Stomach (tissue), 9 donors: ENCODE results near the gene GSDME. TPM values are rescaled to one million over a fixed set of nuclear protein-coding genes. Genes with fewer than 3 reads are reported as not detected.

Experiments
- DNase-seq, 2 donors: peaks; one replicate each; pipeline versions ENCODE4 v3.0.0 to v3.0.0-alpha.2; 2013 to 2019
- H3K27ac ChIP-seq, 5 donors: fragments of 200-600 bp in 4 of 5; sonication (generic) in 4 of 5; one replicate each; pipeline ENCODE4 v1.5.1; 2013 to 2019; ENCODE audit warnings: mild to moderate bottlenecking in 1 of 5, moderate library complexity in 1 of 5
- H3K27me3 ChIP-seq, 3 donors: fragments of 200-600 bp; sonication (generic); one replicate each; pipeline ENCODE4 v1.5.1; 2017 to 2019; ENCODE audit warnings: mixed run types in 1 of 3
- H3K36me3 ChIP-seq, 4 donors: fragments of 200-600 bp; sonication (generic); 1 replicate in 3 of 4; 2 replicates in 1 of 4; pipeline ENCODE4 v1.5.1; 2016 to 2019
- H3K4me1 ChIP-seq, 4 donors: fragments of 200-600 bp; sonication (generic); one replicate each; pipeline ENCODE4 v1.5.1; 2016 to 2019
- H3K4me3 ChIP-seq, 4 donors: fragments of 200-600 bp; sonication (generic) in 3 of 4; one replicate each; pipeline ENCODE4 v1.5.1; 2016 to 2019; ENCODE audit warnings: mild to moderate bottlenecking in 1 of 4
- H3K9me3 ChIP-seq, 4 donors: fragments of 200-600 bp; sonication (generic); one replicate each; pipeline ENCODE4 v1.5.1; 2016 to 2019
- EP300 ChIP-seq: sonication (generic); formaldehyde crosslinking; IDR thresholded peaks from one replicate; pipeline ENCODE4 v1.6.1; 2017; ENCODE audit warnings: antibody characterized with exemption
- POLR2A ChIP-seq, 4 donors: fragments of 450-650 bp; IDR thresholded peaks; one replicate each; pipeline ENCODE4 v1.6.1; 2016; ENCODE audit warnings: antibody characterized with exemption in 4 of 4, control low read depth in 2 of 4, mild to moderate bottlenecking in 1 of 4, moderate library complexity in 1 of 4
- POLR2AphosphoS5 ChIP-seq, 3 donors: sonication (generic); formaldehyde crosslinking; IDR thresholded peaks; one replicate each; pipeline ENCODE4 v1.6.1; 2016; ENCODE audit warnings: antibody characterized with exemption in 3 of 3
- WGBS, 5 donors: extraction: QIAGEN DNeasy Blood & Tissue Kit in 3 of 5; methylation state at CpG; one replicate each; pipeline versions ENCODE4 v1.1.5 to v1.1.7; 2013 to 2018; 5-methylcytosine and 5-hydroxymethylcytosine counted together
- intact Hi-C: fragments of 100-400 bp; cut with DNase I; formaldehyde crosslinking; loops from one replicate; pipeline ENCODE4 v1.15.1; 2023; ENCODE audit warnings: low total_unique reads
- polyA plus RNA-seq, 3 donors: library from polyadenylated mRNA; stranded (reverse); fragments of 200-250 nt; gene quantifications; one replicate each; pipeline ENCODE4 v1.2.3, GENCODE V29; 2013
- total RNA-seq, 5 donors: library from RNA; depleted of rRNA; stranded (reverse); fragments of >200 nt; gene quantifications; one replicate each; pipeline versions ENCODE4 v1.1.0 to v1.2.3, GENCODE V29; 2014 to 2016
- TF ChIP-seq, protein P1 (sequence below), 7 experiments: fragments of 450-650 bp in 4 of 7; fragments of 200-600 bp in 3 of 7; sonication (generic) in 3 of 7; IDR thresholded peaks; one replicate each; pipeline ENCODE4 v1.5.1; 2016 to 2019; ENCODE audit warnings: antibody characterized with exemption in 7 of 7, control low read depth in 2 of 7, mild to moderate bottlenecking in 1 of 7
- donor health status: healthy with polysubstance abuse.
- donor health status: Bipolar disorder and iron deficiency.
- donor health status: healthy.

GSDME gene
- total and polyA plus RNA-seq, 8 donors = 2.6 to 11.9 (median 4.5) TPM; not detected in 1

DNA sequence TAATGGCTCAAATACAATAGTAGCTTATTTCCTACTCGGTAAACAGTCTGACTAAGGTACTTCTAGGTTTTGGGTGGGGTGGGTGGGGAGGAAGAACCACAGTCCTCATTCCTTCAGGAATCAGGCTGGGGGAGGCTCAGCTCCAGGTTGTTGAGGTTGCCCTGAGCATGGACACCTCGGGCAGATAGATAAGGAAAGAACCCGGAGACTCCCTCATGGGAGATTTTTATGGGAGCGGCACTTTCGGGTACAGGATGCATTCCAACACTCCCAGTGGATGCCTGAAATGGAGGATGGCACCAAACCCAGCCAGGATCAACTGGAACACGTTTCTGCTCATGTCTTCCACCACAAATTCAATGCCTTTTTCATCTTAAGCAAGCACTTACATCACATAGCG, 5.5 kb upstream of the GSDME start:
- TF ChIP-seq POLR2A (IDR thresholded peaks at IDR 0.05) (no peak), POLR2AphosphoS5 (IDR thresholded peaks at IDR 0.05) (no peak), EP300 (no peak)
- TF ChIP-seq, protein P1, sequence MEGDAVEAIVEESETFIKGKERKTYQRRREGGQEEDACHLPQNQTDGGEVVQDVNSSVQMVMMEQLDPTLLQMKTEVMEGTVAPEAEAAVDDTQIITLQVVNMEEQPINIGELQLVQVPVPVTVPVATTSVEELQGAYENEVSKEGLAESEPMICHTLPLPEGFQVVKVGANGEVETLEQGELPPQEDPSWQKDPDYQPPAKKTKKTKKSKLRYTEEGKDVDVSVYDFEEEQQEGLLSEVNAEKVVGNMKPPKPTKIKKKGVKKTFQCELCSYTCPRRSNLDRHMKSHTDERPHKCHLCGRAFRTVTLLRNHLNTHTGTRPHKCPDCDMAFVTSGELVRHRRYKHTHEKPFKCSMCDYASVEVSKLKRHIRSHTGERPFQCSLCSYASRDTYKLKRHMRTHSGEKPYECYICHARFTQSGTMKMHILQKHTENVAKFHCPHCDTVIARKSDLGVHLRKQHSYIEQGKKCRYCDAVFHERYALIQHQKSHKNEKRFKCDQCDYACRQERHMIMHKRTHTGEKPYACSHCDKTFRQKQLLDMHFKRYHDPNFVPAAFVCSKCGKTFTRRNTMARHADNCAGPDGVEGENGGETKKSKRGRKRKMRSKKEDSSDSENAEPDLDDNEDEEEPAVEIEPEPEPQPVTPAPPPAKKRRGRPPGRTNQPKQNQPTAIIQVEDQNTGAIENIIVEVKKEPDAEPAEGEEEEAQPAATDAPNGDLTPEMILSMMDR (IDR thresholded peaks at IDR 0.05) = no peak
- whole genome bisulfite sequencing, 5 donors = 72 to 77% (median 74%) methylated on average over 7 of the region's 7 CpGs
- Histone ChIP-seq H3K27ac (no peak overlapping the region), H3K27me3 (peaks cover 0 to 28% (median 8%) of the 10 kb centered on the region in 3 donors), H3K4me3 (no peak overlapping the region), H3K36me3 (no peaks in the 10 kb centered on the region), H3K4me1 (peaks cover 3 to 8% (median 7%) of the 10 kb centered on the region in 4 donors), H3K9me3 (peaks cover 0 to 9% (median 0%) of the 10 kb centered on the region in 4 donors)
- no peak for DNase-seq
- intact Hi-C loops = no loop called here

DNA sequence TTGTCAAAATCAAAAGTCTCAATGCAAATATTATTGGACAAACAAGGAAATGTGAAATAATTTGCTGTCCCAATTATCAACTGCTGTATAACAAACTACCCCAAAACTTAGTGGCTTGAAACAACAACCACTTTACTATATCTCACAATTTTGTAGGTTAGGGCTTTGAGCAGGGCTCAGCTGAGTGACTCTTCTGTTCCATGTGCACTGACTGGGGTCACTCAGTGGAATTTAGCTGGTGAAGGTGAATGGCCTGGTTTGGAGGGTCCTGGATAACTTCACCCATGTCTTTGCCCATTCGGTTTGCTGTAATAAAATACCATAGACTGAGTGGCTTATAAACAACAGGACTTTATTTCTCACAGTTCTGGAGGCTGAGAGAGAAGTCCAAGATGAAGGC, 3.7 kb upstream of the GSDME start:
- Histone ChIP-seq H3K4me1 (peaks cover 6 to 21% (median 19%) of the 10 kb centered on the region in 4 donors), H3K27me3 (peaks cover 0 to 39% (median 22%) of the 10 kb centered on the region in 3 donors), H3K4me3 (no peak overlapping the region), H3K36me3 (no peaks in the 10 kb centered on the region), H3K27ac (no peak overlapping the region), H3K9me3 (peaks cover 0 to 9% (median 0%) of the 10 kb centered on the region in 4 donors)
- no peak for DNase-seq
- WGBS, 5 donors = 81 to 97% (median 86%) methylated on average over 1 of the region's 1 CpG
- TF ChIP-seq POLR2AphosphoS5 (IDR thresholded peaks at IDR 0.05) = no peak
- TF ChIP-seq POLR2A (IDR thresholded peaks at IDR 0.05) = no peak
- no peak for TF ChIP-seq EP300
- TF ChIP-seq, protein P1 (IDR thresholded peaks at IDR 0.05) = no peak
- intact Hi-C loops = no loop called here

DNA sequence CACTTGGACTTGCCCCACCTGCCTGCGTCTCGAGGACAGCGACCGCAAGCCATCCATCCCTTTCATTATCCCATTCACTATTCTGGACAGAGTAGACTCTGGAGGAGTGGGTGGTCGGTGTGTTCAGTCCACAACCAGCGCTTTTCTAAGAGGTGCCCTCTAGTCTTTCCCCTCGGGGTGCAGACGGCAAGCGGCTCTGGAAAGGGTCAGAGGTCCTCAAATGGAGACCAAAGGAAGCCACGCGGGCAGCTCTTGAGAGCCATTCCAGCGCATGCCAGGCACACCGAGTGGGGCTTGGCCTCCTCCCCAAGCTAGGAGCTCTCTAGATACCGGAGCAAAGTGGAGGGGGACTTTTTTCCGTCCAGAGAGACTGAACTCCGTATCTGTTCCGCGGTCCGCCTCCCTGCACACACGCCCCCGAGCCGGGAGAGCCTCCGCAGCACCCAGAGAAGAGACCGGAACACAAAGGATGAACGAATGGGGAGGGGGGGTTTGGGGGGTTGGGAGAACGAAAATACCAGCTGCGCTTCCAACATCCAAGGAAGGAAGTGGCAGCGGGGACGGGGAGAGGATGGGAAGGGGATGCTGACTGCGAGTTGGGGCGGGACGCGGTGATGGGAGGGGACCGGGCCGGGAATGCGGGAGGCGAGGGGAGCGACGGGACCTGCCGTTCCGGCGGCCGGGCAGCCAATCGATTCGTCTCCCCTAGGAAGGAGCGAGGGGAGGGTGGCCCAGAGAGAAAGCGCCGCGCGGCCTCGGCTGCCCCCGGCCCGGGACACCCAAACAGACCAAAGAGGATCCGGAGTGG, 515 bp downstream of the GSDME start:
- intact Hi-C loops = no loop called here
- H3K27ac ChIP-seq = peak overlapping the region; percentile 44 to 83 (median 78)
- peak overlapping the region; percentile 69 to 75 (median 74) for H3K4me3 ChIP-seq
- H3K9me3 ChIP-seq = peaks cover 0 to 9% (median 0%) of the 10 kb centered on the region in 4 donors
- H3K36me3 ChIP-seq = no peaks in the 10 kb centered on the region
- peak; percentile 38 to 83 for DNase-seq
- H3K4me1 ChIP-seq = peaks cover 6 to 21% (median 19%) of the 10 kb centered on the region in 4 donors
- TF ChIP-seq, protein P1 (IDR thresholded peaks at IDR 0.05) = no peak
- TF ChIP-seq EP300 (no peak), POLR2A (IDR thresholded peaks at IDR 0.05) (no peak), POLR2AphosphoS5 (IDR thresholded peaks at IDR 0.05) (no peak)
- peaks cover 0 to 39% (median 22%) of the 10 kb centered on the region in 3 donors for H3K27me3 ChIP-seq
- WGBS, 5 donors = 5 to 9% (median 7%) methylated on average over 39 to 54 of the region's 54 CpGs

DNA sequence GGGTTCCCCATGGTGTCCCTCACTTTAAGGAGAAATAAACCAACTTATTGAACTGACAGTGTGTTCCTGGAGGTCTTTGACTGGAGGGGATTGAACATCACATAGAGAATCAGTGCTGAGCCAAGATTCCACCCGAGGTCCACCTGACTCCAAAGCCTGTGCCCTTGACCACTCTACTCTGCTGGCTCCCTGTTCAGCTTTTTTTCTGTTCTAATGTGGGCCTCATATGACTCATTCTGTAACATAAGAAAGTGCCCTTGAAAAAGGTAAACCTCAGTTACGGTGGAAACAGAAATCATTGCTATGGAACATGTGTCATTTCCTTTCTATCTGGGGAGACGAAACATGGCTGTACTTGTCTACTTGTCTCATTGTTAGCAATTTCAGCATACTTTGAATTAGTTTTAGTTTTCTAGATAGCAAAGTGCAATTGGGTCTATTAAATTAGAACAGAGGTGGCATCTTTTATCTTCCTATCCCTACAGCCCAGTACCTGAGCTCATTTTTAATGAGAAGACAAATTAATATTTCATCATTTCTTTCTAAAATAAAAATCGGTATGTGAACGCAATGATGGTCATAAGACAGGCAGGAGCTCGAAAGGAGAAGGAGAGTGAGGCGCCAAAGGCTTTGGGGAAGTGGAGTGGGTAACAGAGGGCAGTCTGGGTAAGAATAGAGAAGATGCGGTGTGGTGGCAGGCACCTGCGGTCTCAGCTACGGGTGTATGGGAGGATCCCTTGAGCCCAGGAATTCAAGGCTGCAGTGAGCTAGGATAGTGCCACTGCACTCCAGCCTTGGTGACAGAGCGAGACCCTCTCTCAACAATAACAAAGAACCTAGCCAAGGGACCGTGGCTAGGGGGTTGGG, 1.5 kb downstream of the GSDME start:
- peaks cover 0 to 39% (median 22%) of the 10 kb centered on the region in 3 donors for H3K27me3 ChIP-seq
- TF ChIP-seq EP300 (no peak), POLR2AphosphoS5 (IDR thresholded peaks at IDR 0.05) (no peak), POLR2A (IDR thresholded peaks at IDR 0.05) (no peak)
- TF ChIP-seq, protein P1 (IDR thresholded peaks at IDR 0.05) = no peak
- intact Hi-C loops = no loop called here
- DNase-seq = peak in 1 of 2 donors; percentile 53
- 77 to 88% (median 87%) methylated on average over 12 of the region's 12 CpGs for WGBS, 5 donors
- H3K4me1 ChIP-seq = peaks cover 6 to 21% (median 19%) of the 10 kb centered on the region in 4 donors
- peaks cover 0 to 1% (median 0%) of the 10 kb centered on the region in 4 donors for H3K9me3 ChIP-seq
- peak overlapping the region in 1 of 4 donors; percentile 75 for H3K4me3 ChIP-seq
- H3K36me3 ChIP-seq = no peaks in the 10 kb centered on the region
- H3K27ac ChIP-seq = peak overlapping the region in 1 of 5 donors; percentile 83
